Measurements from ENCODE around the gene KCNAB3.

The KCNAB3 gene

GRCh38 chr17:7882629-7883028 is 47.0 kb downstream of the KCNAB3 start:
- no peak for DNase-seq (ENCODE audit: low spot score)
- TF ChIP-seq, protein P1, sequence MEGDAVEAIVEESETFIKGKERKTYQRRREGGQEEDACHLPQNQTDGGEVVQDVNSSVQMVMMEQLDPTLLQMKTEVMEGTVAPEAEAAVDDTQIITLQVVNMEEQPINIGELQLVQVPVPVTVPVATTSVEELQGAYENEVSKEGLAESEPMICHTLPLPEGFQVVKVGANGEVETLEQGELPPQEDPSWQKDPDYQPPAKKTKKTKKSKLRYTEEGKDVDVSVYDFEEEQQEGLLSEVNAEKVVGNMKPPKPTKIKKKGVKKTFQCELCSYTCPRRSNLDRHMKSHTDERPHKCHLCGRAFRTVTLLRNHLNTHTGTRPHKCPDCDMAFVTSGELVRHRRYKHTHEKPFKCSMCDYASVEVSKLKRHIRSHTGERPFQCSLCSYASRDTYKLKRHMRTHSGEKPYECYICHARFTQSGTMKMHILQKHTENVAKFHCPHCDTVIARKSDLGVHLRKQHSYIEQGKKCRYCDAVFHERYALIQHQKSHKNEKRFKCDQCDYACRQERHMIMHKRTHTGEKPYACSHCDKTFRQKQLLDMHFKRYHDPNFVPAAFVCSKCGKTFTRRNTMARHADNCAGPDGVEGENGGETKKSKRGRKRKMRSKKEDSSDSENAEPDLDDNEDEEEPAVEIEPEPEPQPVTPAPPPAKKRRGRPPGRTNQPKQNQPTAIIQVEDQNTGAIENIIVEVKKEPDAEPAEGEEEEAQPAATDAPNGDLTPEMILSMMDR (IDR thresholded peaks at IDR 0.05; ENCODE audit: extremely low read depth, missing control alignments), result no peak

- TF ChIP-seq, protein P1 (IDR thresholded peaks at IDR 0.05; ENCODE audit: extremely low read depth, missing control alignments), result no peak
- DNase-seq (ENCODE audit: low spot score), result no peak
Observed at GRCh38 chr17:7882068-7882467, 47.6 kb downstream of the KCNAB3 start.

GRCh38 chr17:7881276-7882054 is 48.2 kb downstream of the KCNAB3 start:
- DNase-seq (ENCODE audit: low spot score), result no peak
- TF ChIP-seq, protein P1 (IDR thresholded peaks at IDR 0.05; ENCODE audit: extremely low read depth, missing control alignments), result no peak

GRCh38 chr17:7880076-7880868 is 49.4 kb downstream of the KCNAB3 start:
- TF ChIP-seq, protein P1 (IDR thresholded peaks at IDR 0.05; ENCODE audit: extremely low read depth, missing control alignments), result no peak

GRCh38 chr17:7878234-7878633 is 51.4 kb downstream of the KCNAB3 start:
- no peak for DNase-seq (ENCODE audit: low spot score)
- TF ChIP-seq, protein P1 (IDR thresholded peaks at IDR 0.05; ENCODE audit: extremely low read depth, missing control alignments), result no peak

More at GRCh38 chr17:7880076-7880868, 49.4 kb downstream of the KCNAB3 start:
- DNase-seq (ENCODE audit: low spot score), result no peak

DNA sequence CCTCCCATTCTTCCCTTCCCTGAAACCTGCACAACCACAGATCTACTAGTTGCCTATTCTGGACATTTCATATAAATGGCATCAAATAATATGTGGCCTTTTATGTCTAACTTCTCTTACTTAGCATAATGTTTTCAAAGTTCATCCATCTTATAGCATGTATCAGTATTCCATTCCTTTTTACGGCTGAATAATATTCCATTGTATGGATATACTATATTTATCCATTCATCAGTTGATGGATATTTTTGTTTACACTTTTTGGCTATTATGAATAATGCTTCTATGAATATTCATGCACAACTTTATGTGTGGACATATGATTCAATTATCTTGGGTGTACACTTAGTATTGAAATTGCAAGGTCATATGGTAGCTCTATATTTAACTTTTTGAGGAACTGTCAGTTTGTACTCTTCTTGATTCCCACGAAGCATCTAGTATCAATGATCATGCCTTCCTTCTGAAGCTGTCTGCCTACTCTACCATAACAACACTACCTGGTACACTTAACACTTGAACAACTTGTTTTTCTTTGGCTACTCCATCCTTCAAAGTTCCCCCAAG is 53.8 kb downstream of the KCNAB3 start:
- TF ChIP-seq, protein P1 (IDR thresholded peaks at IDR 0.05; ENCODE audit: extremely low read depth, missing control alignments), result no peak
- DNase-seq (ENCODE audit: low spot score), result no peak

DNA sequence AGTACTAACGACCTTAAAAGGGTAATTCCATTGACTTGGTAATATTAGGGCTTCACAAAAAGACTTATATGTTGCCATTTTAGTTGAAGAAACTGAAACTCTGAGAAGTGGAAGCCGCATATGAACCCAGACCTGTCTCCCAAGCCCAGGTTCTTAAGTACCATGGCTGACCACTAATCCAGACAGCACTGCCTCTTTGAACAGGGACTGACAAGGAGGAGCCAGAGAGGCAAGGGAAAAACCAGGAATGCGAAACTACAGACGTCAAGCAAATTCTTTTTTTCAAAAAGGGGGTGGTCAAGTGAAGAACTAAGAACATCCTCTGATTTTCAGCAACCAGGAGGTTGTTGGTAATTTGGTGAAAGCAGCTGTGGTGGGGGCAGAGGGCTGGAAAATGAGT is 56.6 kb downstream of the KCNAB3 start:
- DNase-seq (ENCODE audit: low spot score), result no peak
- TF ChIP-seq, protein P1 (IDR thresholded peaks at IDR 0.05; ENCODE audit: extremely low read depth, missing control alignments), result no peak

Data from GM20000 (cell line).